T-helper 2 cell (primary cell): ENCODE data around the gene TRAK1.
A peak's percentile ranks its signal among the peaks of the same experiment; 100 is the strongest.

Experiments
- DNase-seq, 5 experiments: peaks; one replicate each; pipeline versions ENCODE4 v3.0.0 to v3.0.0-alpha.2; 2012 to 2022

Gene TRAK1

GRCh38 chr3:42213417-42213816 lies 122.3 kb downstream of the TRAK1 start:
- DNase-seq: peak in 1 of 5 experiments; percentile 66

- peak in 1 of 5 experiments; percentile 64 for DNase-seq
Observed at GRCh38 chr3:42214064-42214463, 122.9 kb downstream of the TRAK1 start.

- peak in 1 of 5 experiments; percentile 85 for DNase-seq
Observed at GRCh38 chr3:42214565-42215283, 123.6 kb downstream of the TRAK1 start.

- DNase-seq: peak in 1 of 5 experiments; percentile 68
Observed at GRCh38 chr3:42216302-42216701, 125.1 kb downstream of the TRAK1 start.

- DNase-seq: peak in 2 of 5 experiments; percentile 4 to 77
Observed at GRCh38 chr3:42216931-42217333, 125.8 kb downstream of the TRAK1 start.

- no peak for DNase-seq
Observed at GRCh38 chr3:42220436-42221121, 129.4 kb downstream of the TRAK1 start.

- DNase-seq: no peak
Observed at GRCh38 chr3:42222942-42223693, 132.0 kb downstream of the TRAK1 start.

GRCh38 chr3:42224178-42224577 lies 133.0 kb downstream of the TRAK1 start:
- no peak for DNase-seq

GRCh38 chr3:42224658-42225421 lies 133.7 kb downstream of the TRAK1 start:
- DNase-seq: no peak

- no peak for DNase-seq
Observed at GRCh38 chr3:42225486-42226363, 134.6 kb downstream of the TRAK1 start.

- DNase-seq: peak in 1 of 5 experiments; percentile 72
Observed at GRCh38 chr3:42226470-42227425, 135.6 kb downstream of the TRAK1 start.

GRCh38 chr3:42228796-42229195 lies 137.6 kb downstream of the TRAK1 start:
- peak in 1 of 5 experiments; percentile 45 for DNase-seq

GRCh38 chr3:42229266-42229941 lies 138.2 kb downstream of the TRAK1 start:
- no peak for DNase-seq

- no peak for DNase-seq
Observed at GRCh38 chr3:42229942-42230688, 139.0 kb downstream of the TRAK1 start.

- DNase-seq: no peak
Observed at GRCh38 chr3:42230860-42231259, 139.7 kb downstream of the TRAK1 start.

- no peak for DNase-seq
Observed at GRCh38 chr3:42235532-42235931, 144.4 kb downstream of the TRAK1 start.

- DNase-seq: no peak
Observed at GRCh38 chr3:42236611-42237010, 145.5 kb downstream of the TRAK1 start.

- no peak for DNase-seq
Observed at GRCh38 chr3:42246091-42246490, 154.9 kb downstream of the TRAK1 start.

GRCh38 chr3:42247576-42248027 lies 156.4 kb downstream of the TRAK1 start:
- DNase-seq: peak in 4 of 5 experiments; percentile 16 to 76 (median 26)
